ENCODE measurements around the gene KPTN. TPM values are rescaled to one million over a fixed set of nuclear protein-coding genes. Genes with fewer than 3 reads are reported as not detected.
A peak's percentile ranks its signal among the peaks of the same experiment; 100 is the strongest.

Gene KPTN
- total RNA-seq, 1 experiment from 2014 or later = 23.8 TPM

DNA sequence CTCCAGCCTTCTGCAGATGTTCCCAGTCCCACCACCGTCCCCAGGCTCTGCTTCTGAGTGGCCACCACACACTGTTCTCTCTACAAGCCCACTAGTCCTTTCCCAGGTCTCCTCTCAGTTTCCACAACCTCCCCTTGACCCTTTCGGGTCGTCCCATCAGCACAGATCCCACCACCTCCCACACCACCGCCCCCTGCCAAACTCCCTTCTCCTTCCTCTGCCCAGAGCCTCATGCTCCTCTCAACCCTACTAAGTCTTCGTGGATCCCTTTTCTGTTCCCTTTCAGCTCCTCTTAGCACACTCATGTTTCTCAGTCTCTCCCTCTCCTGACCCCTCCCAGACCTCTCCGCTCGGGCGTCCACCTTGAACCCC lies 28.9 kb upstream of the KPTN start:
- Histone ChIP-seq H4K20me1 (ENCODE audit: insufficient read depth) (no peaks in the 10 kb centered on the region), H3K4me3 (replicated peaks in 1 of 2; ENCODE audit: low read depth in 1 of 2, low read length in 2 of 2) (no peak overlapping the region), H3K9me2 (ENCODE audit: insufficient read depth) (no peaks in the 10 kb centered on the region), H3K4me2 (ENCODE audit: low read length) (peak overlapping the region; percentile 95; the same call in 1 of the 2 replicates), H3K79me2 (ENCODE audit: insufficient read depth, low read length) (peaks cover 47% of the 10 kb centered on the region), H3K9me3 (ENCODE audit: control insufficient read depth in 1 of 2, insufficient read depth in 1 of 2, low read depth in 1 of 2, low read length in 2 of 2) (no peaks in the 10 kb centered on the region), H3K27ac (ENCODE audit: low read depth, low read length) (no peak overlapping the region), H3K36me3 (ENCODE audit: control insufficient read depth in 1 of 2, insufficient read depth in 2 of 2, low read length in 2 of 2) (no peaks in the 10 kb centered on the region), H3K9ac (ENCODE audit: low read length) (no peak overlapping the region), H3K4me1 (ENCODE audit: control insufficient read depth in 1 of 2, insufficient read depth in 2 of 2, low read length in 2 of 2) (peaks cover 8 to 26% of the 10 kb centered on the region in 2 experiments; a peak in 3 of 4 replicates), H3K27me3 (ENCODE audit: insufficient read depth, low read length) (no peaks in the 10 kb centered on the region), H2AFZ (ENCODE audit: low read depth, low read length, poor library complexity, severe bottlenecking) (no peak overlapping the region)
- TF ChIP-seq POLR2A (IDR thresholded peaks at IDR 0.05; ENCODE audit: borderline replicate concordance, extremely low read depth, insufficient read depth, insufficient read length) (no peak), CEBPB (IDR thresholded peaks at IDR 0.05; ENCODE audit: low read depth) (no peak), TCF7L2 (IDR thresholded peaks at IDR 0.05; ENCODE audit: borderline replicate concordance, extremely low read depth, insufficient read depth, insufficient read length) (no peak), SIN3A (IDR thresholded peaks at IDR 0.05; ENCODE audit: low read depth) (no peak)
- TF ChIP-seq, protein P1, sequence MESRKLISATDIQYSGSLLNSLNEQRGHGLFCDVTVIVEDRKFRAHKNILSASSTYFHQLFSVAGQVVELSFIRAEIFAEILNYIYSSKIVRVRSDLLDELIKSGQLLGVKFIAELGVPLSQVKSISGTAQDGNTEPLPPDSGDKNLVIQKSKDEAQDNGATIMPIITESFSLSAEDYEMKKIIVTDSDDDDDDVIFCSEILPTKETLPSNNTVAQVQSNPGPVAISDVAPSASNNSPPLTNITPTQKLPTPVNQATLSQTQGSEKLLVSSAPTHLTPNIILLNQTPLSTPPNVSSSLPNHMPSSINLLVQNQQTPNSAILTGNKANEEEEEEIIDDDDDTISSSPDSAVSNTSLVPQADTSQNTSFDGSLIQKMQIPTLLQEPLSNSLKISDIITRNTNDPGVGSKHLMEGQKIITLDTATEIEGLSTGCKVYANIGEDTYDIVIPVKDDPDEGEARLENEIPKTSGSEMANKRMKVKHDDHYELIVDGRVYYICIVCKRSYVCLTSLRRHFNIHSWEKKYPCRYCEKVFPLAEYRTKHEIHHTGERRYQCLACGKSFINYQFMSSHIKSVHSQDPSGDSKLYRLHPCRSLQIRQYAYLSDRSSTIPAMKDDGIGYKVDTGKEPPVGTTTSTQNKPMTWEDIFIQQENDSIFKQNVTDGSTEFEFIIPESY (IDR thresholded peaks at IDR 0.05; ENCODE audit: extremely low read depth, insufficient replicate concordance, low read length) = no peak
- CTCF ChIA-PET = no interaction called here
- no TSS peak for BruUV-seq (replicated peaks)
- ATAC-seq (no peak), DNase-seq (ENCODE audit: low read depth, low spot score) (no peak)
- POLR2A ChIA-PET = no interaction called here
- intact Hi-C loops (cut with micrococcal nuclease) = no loop called here
- RAD21 ChIA-PET (ENCODE audit: low non-redundant PET in 1 of 2, low total read pairs in 2 of 2, uncharacterized antibody in 2 of 2, unreplicated experiment in 2 of 2) = no interaction called here

DNA sequence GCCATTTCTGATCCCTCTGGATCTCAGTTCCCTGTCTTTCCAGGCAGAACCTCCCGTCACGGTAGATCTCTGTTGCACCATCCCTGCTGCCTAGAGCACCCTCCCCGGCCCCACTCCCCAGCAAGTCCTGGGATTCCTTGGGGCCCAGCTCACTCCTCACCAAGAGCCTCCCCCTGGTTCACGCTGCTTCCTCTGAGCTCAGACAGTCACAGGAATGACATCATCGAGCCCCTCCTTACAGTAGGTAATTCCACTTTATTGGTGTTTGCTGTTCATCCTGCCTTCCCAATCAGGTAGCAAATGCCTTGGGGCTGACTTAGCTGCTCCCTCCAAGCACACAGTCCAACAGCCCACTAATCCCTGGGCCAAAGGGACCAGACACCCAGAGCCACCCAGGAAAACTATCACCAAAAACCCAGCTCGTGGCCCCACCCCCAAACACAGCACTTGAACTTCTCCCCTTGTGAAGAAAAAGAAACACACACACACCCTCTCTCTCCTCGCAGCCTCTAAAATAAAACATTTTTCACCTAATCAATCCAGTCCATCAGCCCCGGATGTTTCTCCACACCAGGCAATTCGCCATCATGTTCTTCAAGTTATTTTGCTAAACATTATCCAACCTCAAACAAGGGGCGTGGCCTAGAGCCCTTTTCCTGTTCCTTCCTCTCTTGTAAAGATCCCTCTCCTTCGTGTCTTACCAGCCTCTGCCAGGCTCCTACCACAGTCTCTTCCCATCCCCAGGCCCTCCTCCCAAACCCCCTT lies 28.3 kb upstream of the KPTN start:
- no TSS peak for BruUV-seq (replicated peaks)
- no peak for DNase-seq (ENCODE audit: low read depth, low spot score)
- Histone ChIP-seq H4K20me1 (ENCODE audit: insufficient read depth) (no peaks in the 10 kb centered on the region), H3K4me1 (ENCODE audit: control insufficient read depth in 1 of 2, insufficient read depth in 2 of 2, low read length in 2 of 2) (peaks cover 8 to 26% of the 10 kb centered on the region in 2 experiments; a peak in 3 of 4 replicates), H3K79me2 (ENCODE audit: insufficient read depth, low read length) (peaks cover 52% of the 10 kb centered on the region), H3K27me3 (ENCODE audit: insufficient read depth, low read length) (no peaks in the 10 kb centered on the region), H3K36me3 (ENCODE audit: control insufficient read depth in 1 of 2, insufficient read depth in 2 of 2, low read length in 2 of 2) (no peaks in the 10 kb centered on the region), H2AFZ (ENCODE audit: low read depth, low read length, poor library complexity, severe bottlenecking) (no peak overlapping the region), H3K9ac (ENCODE audit: low read length) (no peak overlapping the region), H3K27ac (ENCODE audit: low read depth, low read length) (no peak overlapping the region), H3K4me2 (ENCODE audit: low read length) (no peak overlapping the region), H3K4me3 (replicated peaks in 1 of 2; ENCODE audit: low read depth in 1 of 2, low read length in 2 of 2) (no peak overlapping the region), H3K9me3 (ENCODE audit: control insufficient read depth in 1 of 2, insufficient read depth in 1 of 2, low read depth in 1 of 2, low read length in 2 of 2) (no peaks in the 10 kb centered on the region), H3K9me2 (ENCODE audit: insufficient read depth) (no peaks in the 10 kb centered on the region)
- CTCF ChIA-PET = no interaction called here
- intact Hi-C loops (cut with micrococcal nuclease) = no loop called here
- no peak for TF ChIP-seq EZH2phosphoT487 (IDR thresholded peaks at IDR 0.05; ENCODE audit: borderline replicate concordance)
- no peak for TF ChIP-seq ZNF274 (IDR thresholded peaks at IDR 0.05; ENCODE audit: low read depth, low read length)
- TF ChIP-seq POLR2A (IDR thresholded peaks at IDR 0.05; ENCODE audit: borderline replicate concordance, extremely low read depth, insufficient read depth, insufficient read length) = no peak
- TF ChIP-seq, protein P2, sequence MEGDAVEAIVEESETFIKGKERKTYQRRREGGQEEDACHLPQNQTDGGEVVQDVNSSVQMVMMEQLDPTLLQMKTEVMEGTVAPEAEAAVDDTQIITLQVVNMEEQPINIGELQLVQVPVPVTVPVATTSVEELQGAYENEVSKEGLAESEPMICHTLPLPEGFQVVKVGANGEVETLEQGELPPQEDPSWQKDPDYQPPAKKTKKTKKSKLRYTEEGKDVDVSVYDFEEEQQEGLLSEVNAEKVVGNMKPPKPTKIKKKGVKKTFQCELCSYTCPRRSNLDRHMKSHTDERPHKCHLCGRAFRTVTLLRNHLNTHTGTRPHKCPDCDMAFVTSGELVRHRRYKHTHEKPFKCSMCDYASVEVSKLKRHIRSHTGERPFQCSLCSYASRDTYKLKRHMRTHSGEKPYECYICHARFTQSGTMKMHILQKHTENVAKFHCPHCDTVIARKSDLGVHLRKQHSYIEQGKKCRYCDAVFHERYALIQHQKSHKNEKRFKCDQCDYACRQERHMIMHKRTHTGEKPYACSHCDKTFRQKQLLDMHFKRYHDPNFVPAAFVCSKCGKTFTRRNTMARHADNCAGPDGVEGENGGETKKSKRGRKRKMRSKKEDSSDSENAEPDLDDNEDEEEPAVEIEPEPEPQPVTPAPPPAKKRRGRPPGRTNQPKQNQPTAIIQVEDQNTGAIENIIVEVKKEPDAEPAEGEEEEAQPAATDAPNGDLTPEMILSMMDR (IDR thresholded peaks at IDR 0.05 in 2 of 3, conservative IDR thresholded peaks at IDR 0.05 in 1 of 3; ENCODE audit: borderline replicate concordance in 1 of 3, insufficient read depth in 1 of 3, low read depth in 2 of 3, low read length in 2 of 3) = no peak
- TF ChIP-seq POLR2AphosphoS5 (IDR thresholded peaks at IDR 0.05; ENCODE audit: low read depth, low read length) = no peak
- TF ChIP-seq CBX3 (IDR thresholded peaks at IDR 0.05; ENCODE audit: low read depth) = no peak
- TF ChIP-seq, protein P3, sequence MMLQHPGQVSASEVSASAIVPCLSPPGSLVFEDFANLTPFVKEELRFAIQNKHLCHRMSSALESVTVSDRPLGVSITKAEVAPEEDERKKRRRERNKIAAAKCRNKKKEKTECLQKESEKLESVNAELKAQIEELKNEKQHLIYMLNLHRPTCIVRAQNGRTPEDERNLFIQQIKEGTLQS (IDR thresholded peaks at IDR 0.05) = no peak
- POLR2A ChIA-PET = no interaction called here
- ATAC-seq = no peak
- RAD21 ChIA-PET (ENCODE audit: low non-redundant PET in 1 of 2, low total read pairs in 2 of 2, uncharacterized antibody in 2 of 2, unreplicated experiment in 2 of 2) = no interaction called here

Data from HCT116 (cell line).